Measurements from ENCODE around the gene TMX2. TPM values are rescaled to one million over a fixed set of nuclear protein-coding genes. Genes with fewer than 3 reads are reported as not detected.

Gene TMX2
- polyA plus RNA-seq, 1 donor from 2014 or later: 130 TPM

GRCh38 chr11:57663975-57664374 lies 48.4 kb upstream of the TMX2 start:
- no peak overlapping the region for H3K27ac ChIP-seq (ENCODE audit: low read length)
- peaks cover 10% of the 10 kb centered on the region for H3K79me2 ChIP-seq (replicated peaks; ENCODE audit: insufficient read depth, low read length)
- H3K4me3 ChIP-seq (ENCODE audit: low read length): no peak overlapping the region
- H4K20me1 ChIP-seq (ENCODE audit: insufficient read depth): no peaks in the 10 kb centered on the region
- H3F3A ChIP-seq (ENCODE audit: insufficient read depth, low read length, poor library complexity, severe bottlenecking): no peaks in the 10 kb centered on the region
- H3K9me3 ChIP-seq (ENCODE audit: low read length): no peaks in the 10 kb centered on the region
- no peaks in the 10 kb centered on the region for H3K36me3 ChIP-seq (ENCODE audit: insufficient read depth, low read length)
- TF ChIP-seq TAF1 (IDR thresholded peaks at IDR 0.05; ENCODE audit: low read depth) (no peak), RAD21 (conservative IDR thresholded peaks at IDR 0.05) (no peak), REST (IDR thresholded peaks at IDR 0.05; ENCODE audit: borderline replicate concordance) (no peak), SMC3 (conservative IDR thresholded peaks at IDR 0.05; ENCODE audit: poor library complexity) (no peak), EZH2 (IDR thresholded peaks at IDR 0.05; ENCODE audit: borderline replicate concordance, insufficient read depth, low read length, poor library complexity, severe bottlenecking) (no peak), EP300 (conservative IDR thresholded peaks at IDR 0.05; ENCODE audit: poor library complexity, severe bottlenecking) (no peak), POLR2AphosphoS5 (IDR thresholded peaks at IDR 0.05) (no peak), CTCF (IDR thresholded peaks at IDR 0.05; ENCODE audit: poor library complexity, severe bottlenecking) (no peak), MXI1 (conservative IDR thresholded peaks at IDR 0.05; ENCODE audit: poor library complexity, severe bottlenecking) (no peak)
- no peaks in the 10 kb centered on the region for H3K9me2 ChIP-seq (ENCODE audit: insufficient read depth, low read length)
- H2AFZ ChIP-seq (ENCODE audit: low read depth, low read length): no peak overlapping the region
- H3K27me3 ChIP-seq (ENCODE audit: insufficient read depth, low read depth, low read length): no peaks in the 10 kb centered on the region
- no peak overlapping the region for H3K9ac ChIP-seq (ENCODE audit: low read length)
- H3K4me2 ChIP-seq (ENCODE audit: low read length): no peak overlapping the region

- Histone ChIP-seq H3K9me2 (ENCODE audit: insufficient read depth, low read length) (no peaks in the 10 kb centered on the region), H2AFZ (ENCODE audit: low read depth, low read length) (peak overlapping the region; percentile 56), H3K4me2 (ENCODE audit: low read length) (peak overlapping the region; percentile 69), H3F3A (ENCODE audit: insufficient read depth, low read length, poor library complexity, severe bottlenecking) (no peaks in the 10 kb centered on the region), H3K27ac (ENCODE audit: low read length) (peak overlapping the region; percentile 89), H3K36me3 (ENCODE audit: insufficient read depth, low read length) (no peaks in the 10 kb centered on the region), H3K4me3 (ENCODE audit: low read length) (peak overlapping the region; percentile 99), H3K9ac (ENCODE audit: low read length) (peak overlapping the region; percentile 70), H4K20me1 (ENCODE audit: insufficient read depth) (no peaks in the 10 kb centered on the region), H3K9me3 (ENCODE audit: low read length) (no peaks in the 10 kb centered on the region), H3K27me3 (ENCODE audit: insufficient read depth, low read depth, low read length) (no peaks in the 10 kb centered on the region), H3K79me2 (replicated peaks; ENCODE audit: insufficient read depth, low read length) (peaks cover 36% of the 10 kb centered on the region)
- TF ChIP-seq SMC3 (conservative IDR thresholded peaks at IDR 0.05; ENCODE audit: poor library complexity) (peak; percentile 47), EZH2 (IDR thresholded peaks at IDR 0.05; ENCODE audit: borderline replicate concordance, insufficient read depth, low read length, poor library complexity, severe bottlenecking) (no peak), CTCF (IDR thresholded peaks at IDR 0.05; ENCODE audit: poor library complexity, severe bottlenecking) (peak; percentile 30), RAD21 (conservative IDR thresholded peaks at IDR 0.05) (peak; percentile 40), EP300 (conservative IDR thresholded peaks at IDR 0.05; ENCODE audit: poor library complexity, severe bottlenecking) (peak; percentile 8), POLR2AphosphoS5 (IDR thresholded peaks at IDR 0.05) (peak; percentile 44), TAF1 (IDR thresholded peaks at IDR 0.05; ENCODE audit: low read depth) (no peak), REST (IDR thresholded peaks at IDR 0.05; ENCODE audit: borderline replicate concordance) (peak; percentile 63), MXI1 (conservative IDR thresholded peaks at IDR 0.05; ENCODE audit: poor library complexity, severe bottlenecking) (no peak)
These were observed 45.2 kb upstream of the TMX2 start for GRCh38 chr11:57667117-57667735.
